ENCODE data around the gene TBX20. TPM values are rescaled to one million over a fixed set of nuclear protein-coding genes. Genes with fewer than 3 reads are reported as not detected.

Gene TBX20
- total RNA-seq, 1 donor from 2014 or later, result 0.49 TPM

DNA sequence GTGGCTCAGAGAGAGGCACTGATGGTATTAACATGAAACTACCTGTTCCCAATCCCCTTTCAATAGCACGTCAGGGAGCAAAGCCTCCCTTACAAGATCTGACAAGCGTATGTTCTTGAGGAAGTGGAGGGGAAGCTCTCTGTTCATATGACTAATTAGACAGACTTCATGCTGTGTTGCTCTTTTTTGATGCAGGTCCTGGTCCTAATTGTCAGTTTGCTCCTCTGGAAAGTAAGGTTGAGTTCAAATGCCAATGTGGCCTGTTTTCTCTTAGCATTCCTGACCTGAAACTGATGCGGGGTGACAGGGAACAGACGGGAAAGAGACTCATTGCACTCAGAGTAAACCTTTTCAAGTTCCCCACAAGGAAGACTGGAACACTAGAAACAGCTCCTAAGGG, 27.0 kb upstream of the TBX20 start:
- H3K36me3 ChIP-seq, result no peaks in the 10 kb centered on the region
- H3K4me3 ChIP-seq, result no peak overlapping the region
- no peaks in the 10 kb centered on the region for H3K9me3 ChIP-seq
- intact Hi-C loops (cut with DNase I), result no loop called here
- H3K27me3 ChIP-seq, result no peaks in the 10 kb centered on the region
- no peak overlapping the region for H3K27ac ChIP-seq
- H3K4me1 ChIP-seq, result no peaks in the 10 kb centered on the region
- TF ChIP-seq, protein P1, sequence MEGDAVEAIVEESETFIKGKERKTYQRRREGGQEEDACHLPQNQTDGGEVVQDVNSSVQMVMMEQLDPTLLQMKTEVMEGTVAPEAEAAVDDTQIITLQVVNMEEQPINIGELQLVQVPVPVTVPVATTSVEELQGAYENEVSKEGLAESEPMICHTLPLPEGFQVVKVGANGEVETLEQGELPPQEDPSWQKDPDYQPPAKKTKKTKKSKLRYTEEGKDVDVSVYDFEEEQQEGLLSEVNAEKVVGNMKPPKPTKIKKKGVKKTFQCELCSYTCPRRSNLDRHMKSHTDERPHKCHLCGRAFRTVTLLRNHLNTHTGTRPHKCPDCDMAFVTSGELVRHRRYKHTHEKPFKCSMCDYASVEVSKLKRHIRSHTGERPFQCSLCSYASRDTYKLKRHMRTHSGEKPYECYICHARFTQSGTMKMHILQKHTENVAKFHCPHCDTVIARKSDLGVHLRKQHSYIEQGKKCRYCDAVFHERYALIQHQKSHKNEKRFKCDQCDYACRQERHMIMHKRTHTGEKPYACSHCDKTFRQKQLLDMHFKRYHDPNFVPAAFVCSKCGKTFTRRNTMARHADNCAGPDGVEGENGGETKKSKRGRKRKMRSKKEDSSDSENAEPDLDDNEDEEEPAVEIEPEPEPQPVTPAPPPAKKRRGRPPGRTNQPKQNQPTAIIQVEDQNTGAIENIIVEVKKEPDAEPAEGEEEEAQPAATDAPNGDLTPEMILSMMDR (IDR thresholded peaks at IDR 0.05), result no peak
- no peak for TF ChIP-seq POLR2AphosphoS5 (IDR thresholded peaks at IDR 0.05; ENCODE audit: insufficient read depth in 1 of 2, low read depth in 1 of 2)
- TF ChIP-seq POLR2A (IDR thresholded peaks at IDR 0.05), result no peak
- no peak for DNase-seq (ENCODE audit: extremely low spot score in 2 of 2)

DNA sequence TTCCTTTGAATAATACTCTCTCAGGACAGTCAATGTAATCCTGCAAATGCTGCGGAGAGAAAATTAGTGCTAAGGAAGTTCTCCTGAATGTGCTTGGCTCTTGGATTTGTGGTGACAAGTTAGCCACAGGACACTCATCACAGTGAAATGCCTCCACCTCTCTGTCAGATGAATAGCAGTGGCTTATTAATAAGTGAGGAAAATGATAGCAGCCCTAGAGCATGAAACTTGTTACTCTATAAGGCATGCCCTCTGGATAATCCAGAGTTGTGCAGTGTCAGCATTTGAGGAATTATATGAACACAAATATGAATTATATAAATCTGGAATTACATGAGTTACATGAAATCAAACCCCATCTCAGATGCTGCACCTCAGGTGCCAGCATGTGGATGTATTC, 23.5 kb upstream of the TBX20 start:
- intact Hi-C loops (cut with DNase I), result no loop called here
- Histone ChIP-seq H3K4me3 (no peak overlapping the region), H3K4me1 (no peaks in the 10 kb centered on the region), H3K36me3 (no peaks in the 10 kb centered on the region), H3K27ac (no peak overlapping the region), H3K27me3 (no peaks in the 10 kb centered on the region), H3K9me3 (no peaks in the 10 kb centered on the region)
- no peak for DNase-seq (ENCODE audit: extremely low spot score in 2 of 2)
- TF ChIP-seq POLR2AphosphoS5 (IDR thresholded peaks at IDR 0.05; ENCODE audit: insufficient read depth in 1 of 2, low read depth in 1 of 2) (no peak), POLR2A (IDR thresholded peaks at IDR 0.05) (no peak)
- TF ChIP-seq, protein P1 (IDR thresholded peaks at IDR 0.05), result no peak

DNA sequence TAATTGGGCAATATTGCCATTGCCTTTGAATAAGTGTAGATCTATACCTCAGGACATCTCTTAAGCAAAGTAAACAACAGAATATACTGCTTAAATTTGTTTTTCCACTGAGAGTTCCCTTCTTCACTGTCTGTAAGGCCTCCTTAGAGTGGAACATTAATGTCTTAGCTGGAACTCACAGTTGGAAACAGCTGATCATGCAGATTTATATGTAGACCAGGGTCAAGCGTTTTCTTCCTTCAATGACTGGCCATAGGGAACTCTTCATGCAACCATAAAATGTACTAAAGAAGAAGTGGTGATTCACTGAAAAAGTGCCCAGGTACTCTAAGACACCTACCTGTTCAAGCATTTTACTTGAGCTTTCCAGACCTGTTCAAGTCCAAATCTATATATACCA, 18.3 kb upstream of the TBX20 start:
- intact Hi-C loops (cut with DNase I), result no loop called here
- Histone ChIP-seq H3K9me3 (no peaks in the 10 kb centered on the region), H3K36me3 (no peaks in the 10 kb centered on the region), H3K27me3 (no peaks in the 10 kb centered on the region), H3K27ac (no peak overlapping the region), H3K4me1 (no peaks in the 10 kb centered on the region), H3K4me3 (no peak overlapping the region)
- DNase-seq (ENCODE audit: extremely low spot score in 2 of 2), result no peak
- no peak for TF ChIP-seq POLR2AphosphoS5 (IDR thresholded peaks at IDR 0.05; ENCODE audit: insufficient read depth in 1 of 2, low read depth in 1 of 2)
- no peak for TF ChIP-seq POLR2A (IDR thresholded peaks at IDR 0.05)
- TF ChIP-seq, protein P1 (IDR thresholded peaks at IDR 0.05), result no peak

DNA sequence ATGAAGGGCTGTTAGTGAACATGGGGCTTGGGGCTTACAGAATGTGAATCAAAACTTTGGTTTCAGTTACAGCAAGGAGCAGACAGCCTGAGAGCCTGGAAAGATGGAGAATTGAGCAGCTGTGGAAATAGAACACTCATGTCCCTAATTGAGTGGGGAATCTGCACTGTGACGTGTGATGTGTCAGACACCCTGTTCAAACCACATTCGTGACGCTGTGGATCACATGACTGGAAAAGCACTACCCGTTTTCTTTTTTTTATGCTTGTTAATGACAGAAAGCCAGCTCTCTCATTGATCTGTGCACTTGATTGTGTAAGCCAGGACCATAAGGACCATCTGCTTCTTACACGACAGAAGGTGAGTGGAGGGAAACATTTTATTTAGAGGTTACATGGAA, 15.1 kb upstream of the TBX20 start:
- intact Hi-C loops (cut with DNase I), result no loop called here
- Histone ChIP-seq H3K36me3 (no peaks in the 10 kb centered on the region), H3K9me3 (no peaks in the 10 kb centered on the region), H3K27ac (no peak overlapping the region), H3K4me1 (no peaks in the 10 kb centered on the region), H3K4me3 (no peak overlapping the region), H3K27me3 (no peaks in the 10 kb centered on the region)
- TF ChIP-seq POLR2AphosphoS5 (IDR thresholded peaks at IDR 0.05; ENCODE audit: insufficient read depth in 1 of 2, low read depth in 1 of 2), result no peak
- TF ChIP-seq, protein P1 (IDR thresholded peaks at IDR 0.05), result no peak
- no peak for TF ChIP-seq POLR2A (IDR thresholded peaks at IDR 0.05)
- DNase-seq (ENCODE audit: extremely low spot score in 2 of 2), result no peak

DNA sequence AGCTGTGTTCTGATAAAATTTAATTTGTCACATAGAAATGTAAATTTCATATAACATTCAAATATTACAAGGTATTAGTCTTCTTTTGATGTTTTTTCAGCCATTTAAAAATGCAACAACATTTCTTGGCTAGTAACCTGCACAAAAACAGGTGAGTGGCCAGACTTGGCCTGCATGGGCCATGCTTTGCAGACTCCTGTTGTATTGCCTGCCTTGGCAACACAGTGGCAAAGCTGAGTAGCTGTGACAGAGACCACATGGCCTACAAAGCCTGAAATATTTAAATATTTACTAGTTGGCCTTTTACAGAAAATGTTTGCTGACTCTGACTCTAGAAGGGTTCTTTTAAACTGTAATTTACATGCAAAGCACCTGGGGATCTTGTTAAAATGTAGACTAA, 13.5 kb upstream of the TBX20 start:
- Histone ChIP-seq H3K4me1 (no peaks in the 10 kb centered on the region), H3K27me3 (no peaks in the 10 kb centered on the region), H3K36me3 (no peaks in the 10 kb centered on the region), H3K4me3 (no peak overlapping the region), H3K27ac (no peak overlapping the region), H3K9me3 (no peaks in the 10 kb centered on the region)
- no peak for DNase-seq (ENCODE audit: extremely low spot score in 2 of 2)
- intact Hi-C loops (cut with DNase I), result no loop called here
- TF ChIP-seq POLR2AphosphoS5 (IDR thresholded peaks at IDR 0.05; ENCODE audit: insufficient read depth in 1 of 2, low read depth in 1 of 2) (no peak), POLR2A (IDR thresholded peaks at IDR 0.05) (no peak)
- TF ChIP-seq, protein P1 (IDR thresholded peaks at IDR 0.05), result no peak

All from vagina (tissue), 2 donors.